Activated T-cell treated with anti-CD3 and anti-CD28 coated beads for 1 hour (primary cell): ENCODE results near the gene NOS1.

Experiments used
- DNase-seq: peaks from one replicate; pipeline ENCODE4 v3.0.0-alpha.2; 2020; ENCODE audit warnings: low read depth

The NOS1 gene

GRCh38 chr12:117172168-117172567 is 189.3 kb downstream of the NOS1 start:
- DNase-seq = no peak

DNA sequence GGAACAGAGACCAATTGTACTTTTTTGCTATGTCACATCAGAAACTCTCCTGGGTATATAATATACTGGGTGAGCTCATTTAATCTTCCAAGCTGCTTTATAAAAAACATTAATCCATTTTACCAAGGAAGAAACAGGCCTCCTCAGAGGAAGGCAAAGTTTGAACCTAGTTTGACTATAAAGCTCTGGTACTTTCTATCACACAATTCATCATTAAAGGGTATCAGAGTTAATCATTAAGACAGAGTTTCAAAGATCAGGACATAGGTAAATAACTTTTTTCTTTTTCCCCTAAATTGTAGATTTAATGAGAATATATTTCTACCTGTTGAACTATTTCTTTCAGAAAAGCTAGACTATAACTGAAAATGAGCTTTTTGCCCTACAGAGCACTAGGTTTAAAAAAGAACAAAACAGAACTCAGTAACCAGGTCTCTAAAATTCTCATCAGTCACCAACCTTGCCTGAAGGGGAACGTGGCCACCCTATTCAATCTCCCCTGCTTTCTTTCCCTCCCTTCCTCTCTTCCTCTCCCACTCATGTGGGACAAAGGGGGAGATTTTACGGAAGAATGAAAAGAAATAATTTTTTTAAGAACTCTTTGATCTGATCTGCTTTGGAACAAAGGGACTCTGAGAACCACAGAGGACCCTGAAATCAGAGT is 189.8 kb downstream of the NOS1 start:
- no peak for DNase-seq

DNA sequence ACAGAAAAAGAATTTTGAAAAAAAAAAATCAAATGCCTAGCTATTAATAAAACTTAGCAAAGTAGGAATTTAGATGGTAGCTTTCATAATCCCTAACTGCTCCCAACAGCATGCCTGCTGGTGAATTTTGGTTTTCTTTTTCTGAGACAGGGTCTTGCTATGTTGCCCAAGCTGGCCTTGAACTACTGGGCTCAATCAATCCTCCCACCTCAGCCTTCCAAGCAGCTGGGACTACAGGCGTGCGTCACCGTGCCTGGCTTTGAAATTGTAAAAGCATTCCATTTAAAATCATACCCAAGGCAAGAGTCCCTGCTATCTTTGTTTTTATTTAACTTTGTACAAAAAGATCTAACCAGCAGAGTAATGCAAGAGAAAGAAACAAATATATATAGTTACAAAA is 191.9 kb downstream of the NOS1 start:
- DNase-seq = no peak

- DNase-seq = no peak
Measured at GRCh38 chr12:117168976-117169375, 192.4 kb downstream of the NOS1 start.

- no peak for DNase-seq
Measured at GRCh38 chr12:117167769-117168168, 193.7 kb downstream of the NOS1 start.

DNA sequence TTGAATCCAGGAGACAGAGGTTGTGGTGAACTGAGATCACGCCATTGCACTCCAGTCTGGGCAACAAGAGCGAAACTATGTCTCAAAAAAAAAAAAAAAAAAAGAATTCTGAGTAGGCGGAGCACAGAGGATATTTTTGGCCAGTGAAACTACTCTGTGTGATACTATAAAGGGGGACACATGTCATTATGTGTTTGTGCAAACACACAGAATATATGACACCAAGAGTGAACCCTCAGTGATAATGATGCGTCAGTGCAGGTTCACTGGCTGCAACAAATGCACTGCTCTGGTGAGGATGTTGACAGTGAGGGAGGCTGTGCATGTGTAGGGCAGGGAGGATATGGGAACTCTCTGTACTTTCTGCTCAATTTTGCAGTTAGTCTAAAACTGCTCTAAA is 195.3 kb downstream of the NOS1 start:
- DNase-seq = no peak

GRCh38 chr12:117165342-117165741 is 196.1 kb downstream of the NOS1 start:
- DNase-seq = no peak

DNA sequence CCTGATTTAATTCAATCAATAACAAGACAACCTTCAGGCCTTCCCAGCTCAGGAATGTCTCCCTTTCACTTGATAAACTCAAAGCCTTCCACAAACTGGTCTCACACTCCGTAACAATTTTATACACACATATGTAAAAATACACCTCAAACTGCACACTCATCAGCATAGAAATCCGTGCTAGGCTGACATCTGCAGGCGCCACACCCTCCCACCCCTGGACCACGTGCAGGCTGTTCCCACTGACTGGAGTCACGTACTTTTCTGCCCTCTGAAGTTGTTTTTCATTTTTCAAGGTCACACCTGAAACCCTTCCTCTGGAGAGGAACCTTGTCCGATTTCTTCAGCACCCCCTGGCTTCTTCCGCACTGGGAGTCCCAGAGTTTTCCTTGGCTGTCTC is 198.8 kb downstream of the NOS1 start:
- no peak for DNase-seq

- no peak for DNase-seq
Measured at GRCh38 chr12:117162167-117162539, 199.3 kb downstream of the NOS1 start.

DNA sequence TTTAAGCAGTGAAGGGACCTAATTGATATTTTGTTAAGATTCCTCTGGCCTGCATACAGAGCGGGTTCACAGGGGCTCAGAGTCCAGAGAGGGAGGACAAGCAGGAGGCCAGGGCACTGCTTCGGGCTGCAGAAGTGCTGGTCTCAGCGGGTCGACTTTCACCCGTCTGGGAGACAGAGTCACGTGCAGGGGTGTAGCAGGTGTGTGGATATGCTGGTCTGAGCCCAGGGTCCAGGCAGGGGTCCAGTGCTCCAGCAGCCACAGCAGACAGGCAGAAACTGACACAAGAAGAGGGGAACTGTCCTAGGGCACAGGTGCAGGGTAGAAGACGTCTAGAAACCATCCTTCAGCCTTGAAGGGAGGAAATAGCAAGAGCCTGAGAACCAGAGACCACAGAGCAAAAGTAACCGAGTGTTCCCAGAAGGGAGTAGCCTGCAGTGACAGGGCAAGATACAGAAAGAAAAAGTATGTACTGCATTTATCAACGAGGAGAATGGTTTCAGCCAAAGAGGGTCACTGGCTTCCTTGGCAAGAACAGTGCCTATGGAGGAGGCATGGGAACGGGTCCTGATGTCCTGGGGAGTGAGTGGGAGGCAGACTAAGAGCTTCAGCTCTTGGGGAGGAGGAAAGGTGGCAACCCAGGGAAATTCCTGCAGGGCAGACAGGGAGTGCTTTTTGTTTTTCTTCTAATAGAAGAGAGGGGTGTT is 199.8 kb downstream of the NOS1 start:
- DNase-seq = no peak

DNA sequence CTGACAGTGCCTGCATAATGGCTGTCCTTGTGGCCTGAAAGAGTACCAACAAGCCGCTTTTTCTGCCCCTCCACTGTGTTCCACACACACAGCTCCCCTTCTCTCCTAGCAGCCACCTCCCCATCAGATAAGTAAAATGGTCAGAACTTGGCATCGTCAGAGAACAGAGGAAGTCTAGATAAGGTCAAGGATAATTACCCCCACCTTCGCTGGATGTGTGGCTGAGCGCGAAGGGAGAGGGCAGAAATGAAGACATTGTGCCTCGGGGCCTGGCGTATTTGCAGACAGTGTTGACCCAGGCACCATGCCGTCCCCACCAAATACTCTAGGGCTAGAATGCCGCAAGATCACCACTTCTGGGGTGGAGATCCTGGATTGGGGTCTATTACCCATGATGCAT is 201.8 kb downstream of the NOS1 start:
- no peak for DNase-seq

DNA sequence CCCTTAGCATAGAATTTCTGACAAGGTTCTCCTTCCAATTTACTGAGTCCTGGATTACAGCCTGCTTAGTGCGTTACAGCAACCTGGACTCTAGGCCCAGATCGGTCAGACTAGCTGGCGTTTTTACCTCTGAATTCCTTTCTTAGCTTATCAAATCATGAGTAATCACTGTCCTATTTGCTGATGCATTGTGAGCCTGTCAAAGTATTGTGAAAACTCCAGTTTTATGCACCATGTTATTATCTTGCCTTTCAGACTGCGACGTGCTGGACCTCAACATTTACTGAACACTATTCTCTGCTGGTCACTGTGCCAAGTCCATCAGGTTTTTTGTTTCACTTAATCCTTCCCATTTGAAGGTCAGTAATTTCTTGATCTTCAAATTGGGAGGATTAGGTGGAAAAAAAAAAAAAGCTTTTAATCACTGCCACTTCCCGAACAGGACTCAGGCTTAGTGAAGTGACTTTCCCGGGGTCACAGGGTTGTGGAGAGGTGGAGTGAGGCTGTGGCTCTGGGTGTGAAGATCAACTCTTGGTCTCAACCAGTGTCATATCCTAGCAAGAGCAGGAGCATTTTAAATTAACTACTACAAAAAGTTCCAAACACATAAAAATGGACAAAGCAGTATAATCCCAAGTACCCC is 202.4 kb downstream of the NOS1 start:
- DNase-seq = no peak
